SK-N-SH treated with all-trans-retinoic acid at 6 μM for 48 hours (cell line): ENCODE measurements around the gene TIPARP.

ENCODE experiments used
- ATAC-seq: fragments of 200-7000 bp; cut with Tn5 transposase; 3 replicates; pipeline ENCODE4 v1.9.1; 2020; ENCODE audit warnings: mild to moderate bottlenecking, moderate library complexity
- ARNTL ChIP-seq: fragments of 450-650 bp; formaldehyde crosslinking; IDR thresholded peaks from 2 replicates; pipeline ENCODE4 v1.5.0; 2020; ENCODE audit warnings: low read depth, mild to moderate bottlenecking, moderate library complexity, borderline replicate concordance
- CSDC2 ChIP-seq: fragments of 250-450 bp; sonication (Bioruptor Pico); IDR thresholded peaks from 2 replicates; pipeline ENCODE4 v1.5.0; 2020; ENCODE audit warnings: mild to moderate bottlenecking, moderate library complexity
- ESRRG ChIP-seq: fragments of 250-450 bp; sonication (Bioruptor Pico); IDR thresholded peaks from 2 replicates; pipeline ENCODE4 v1.6.1; 2021; ENCODE audit warnings: mild to moderate bottlenecking
- GLIS3 ChIP-seq: fragments of 250-450 bp; sonication (Bioruptor Pico); IDR thresholded peaks from 2 replicates; pipeline ENCODE4 v1.5.0; 2020; ENCODE audit warnings: mild to moderate bottlenecking, moderate library complexity
- ISL1 ChIP-seq: fragments of 250-450 bp; sonication (Bioruptor Pico); IDR thresholded peaks from 2 replicates; pipeline ENCODE4 v2.1.2; 2022; ENCODE audit warnings: mild to moderate bottlenecking, moderate library complexity
- OSR1 ChIP-seq: fragments of 250-450 bp; sonication (Bioruptor Pico); IDR thresholded peaks from 2 replicates; pipeline ENCODE4 v1.8.0; 2022; ENCODE audit warnings: moderate library complexity, mild to moderate bottlenecking, inconsistent platforms
- POU6F1 ChIP-seq: fragments of 250-450 bp; sonication (Bioruptor Pico); IDR thresholded peaks from 2 replicates; pipeline ENCODE4 v1.8.0; 2021; ENCODE audit warnings: low read depth, mild to moderate bottlenecking, moderate library complexity, borderline replicate concordance
- PPARA ChIP-seq: fragments of 250-450 bp; sonication (Bioruptor Pico); IDR thresholded peaks from 2 replicates; pipeline ENCODE4 v1.5.0; 2020; ENCODE audit warnings: mild to moderate bottlenecking, borderline replicate concordance
- RARB ChIP-seq: fragments of 250-450 bp; sonication (Bioruptor Pico); IDR thresholded peaks from 2 replicates; pipeline ENCODE4 v1.8.0; 2021; ENCODE audit warnings: mild to moderate bottlenecking, moderate library complexity
- SNAI2 ChIP-seq: fragments of 250-450 bp; sonication (Bioruptor Pico); IDR thresholded peaks from 2 replicates; pipeline ENCODE4 v1.5.0; 2020; ENCODE audit warnings: mild to moderate bottlenecking, moderate library complexity
- TCF4 ChIP-seq: fragments of 250-450 bp; sonication (Bioruptor Pico); IDR thresholded peaks from 2 replicates; pipeline ENCODE4 v1.8.0; 2021; ENCODE audit warnings: mild to moderate bottlenecking, moderate library complexity, borderline replicate concordance
- TOX ChIP-seq: fragments of 250-450 bp; sonication (Bioruptor Pico); IDR thresholded peaks from 2 replicates; pipeline ENCODE4 v1.8.0; 2021; ENCODE audit warnings: mild to moderate bottlenecking, moderate library complexity, borderline replicate concordance
- ZC3H10 ChIP-seq: fragments of 250-450 bp; sonication (Bioruptor Pico); IDR thresholded peaks from 2 replicates; pipeline ENCODE4 v1.5.1; 2021; ENCODE audit warnings: mild to moderate bottlenecking, moderate library complexity
- ZFP30 ChIP-seq: fragments of 450-650 bp; formaldehyde crosslinking; IDR thresholded peaks from 2 replicates; pipeline ENCODE4 v1.5.0; 2022; ENCODE audit warnings: mild to moderate bottlenecking, moderate library complexity
- ZNF565 ChIP-seq: fragments of 450-650 bp; formaldehyde crosslinking; conservative IDR thresholded peaks from 2 replicates; pipeline ENCODE4 v1.5.0; 2020; ENCODE audit warnings: low read depth, mild to moderate bottlenecking, moderate library complexity
- ZNF70 ChIP-seq: fragments of 450-650 bp; formaldehyde crosslinking; IDR thresholded peaks from 2 replicates; pipeline ENCODE4 v1.5.0; 2020; ENCODE audit warnings: mild to moderate bottlenecking, moderate library complexity
- ZNF8 ChIP-seq: fragments of 450-650 bp; formaldehyde crosslinking; IDR thresholded peaks from 2 replicates; pipeline ENCODE4 v1.5.0; 2020; ENCODE audit warnings: mild to moderate bottlenecking, moderate library complexity
- TF ChIP-seq, protein P1 (sequence below): fragments of 250-450 bp; sonication (Bioruptor Pico); IDR thresholded peaks from 2 replicates; pipeline ENCODE4 v1.5.1; 2020; ENCODE audit warnings: low read depth, mild to moderate bottlenecking, moderate library complexity
- TF ChIP-seq, protein P2 (sequence below): fragments of 250-450 bp; sonication (Bioruptor Pico); IDR thresholded peaks from 2 replicates; pipeline ENCODE4 v1.5.1; 2021; ENCODE audit warnings: mild to moderate bottlenecking, moderate library complexity
- TF ChIP-seq, protein P3 (sequence below): fragments of 250-450 bp; sonication (Bioruptor Pico); IDR thresholded peaks from 2 replicates; pipeline ENCODE4 v1.8.0; 2020; ENCODE audit warnings: mild to moderate bottlenecking, moderate library complexity, borderline replicate concordance

Gene TIPARP

DNA sequence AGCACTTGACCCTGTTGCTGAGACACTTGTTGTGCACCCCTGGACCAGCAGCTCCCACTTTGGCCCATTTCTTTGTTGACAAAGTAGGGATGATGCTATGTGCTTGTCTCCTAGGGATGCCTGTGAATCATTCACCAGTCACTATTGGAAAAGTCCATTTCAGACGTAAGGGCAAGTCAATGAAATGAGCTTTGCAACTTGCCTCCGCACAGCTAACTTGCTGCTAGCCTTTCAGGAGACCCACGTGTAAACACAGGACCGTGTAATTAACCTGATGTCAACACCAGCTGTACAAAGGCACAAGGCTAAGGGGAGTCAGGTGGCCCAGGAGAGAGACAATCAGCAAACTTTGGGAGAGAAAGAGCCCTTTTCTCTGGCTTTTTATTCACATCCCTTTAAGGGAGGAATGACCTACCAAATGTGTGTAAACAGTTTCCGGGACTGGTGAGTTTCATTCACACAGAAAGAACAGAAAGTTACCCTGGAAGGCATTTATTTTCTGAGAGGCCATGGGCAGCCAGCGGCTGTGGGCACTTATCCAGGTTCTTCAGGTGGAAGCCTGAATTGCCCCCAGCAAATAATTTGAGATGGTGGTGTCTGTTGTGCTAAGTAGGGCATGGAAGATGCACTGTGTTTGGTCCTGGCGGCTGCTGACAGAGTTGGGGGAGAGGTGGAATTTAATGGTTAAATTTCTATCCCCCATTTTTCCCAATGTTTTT lies 54.0 kb downstream of the TIPARP start:
- no peak for TF ChIP-seq ZC3H10 (CRISPR knock-in tag)
- TF ChIP-seq, protein P1, sequence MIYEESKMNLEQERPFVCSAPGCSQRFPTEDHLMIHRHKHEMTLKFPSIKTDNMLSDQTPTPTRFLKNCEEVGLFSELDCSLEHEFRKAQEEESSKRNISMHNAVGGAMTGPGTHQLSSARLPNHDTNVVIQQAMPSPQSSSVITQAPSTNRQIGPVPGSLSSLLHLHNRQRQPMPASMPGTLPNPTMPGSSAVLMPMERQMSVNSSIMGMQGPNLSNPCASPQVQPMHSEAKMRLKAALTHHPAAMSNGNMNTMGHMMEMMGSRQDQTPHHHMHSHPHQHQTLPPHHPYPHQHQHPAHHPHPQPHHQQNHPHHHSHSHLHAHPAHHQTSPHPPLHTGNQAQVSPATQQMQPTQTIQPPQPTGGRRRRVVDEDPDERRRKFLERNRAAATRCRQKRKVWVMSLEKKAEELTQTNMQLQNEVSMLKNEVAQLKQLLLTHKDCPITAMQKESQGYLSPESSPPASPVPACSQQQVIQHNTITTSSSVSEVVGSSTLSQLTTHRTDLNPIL (CRISPR knock-in tag) = no peak
- TF ChIP-seq ZFP30 (CRISPR knock-in tag) = no peak
- TF ChIP-seq RARB (CRISPR knock-in tag) = no peak
- TF ChIP-seq PPARA (CRISPR knock-in tag) = no peak
- no peak for TF ChIP-seq OSR1 (CRISPR knock-in tag)
- no peak for TF ChIP-seq SNAI2 (CRISPR knock-in tag)
- no peak for TF ChIP-seq ZNF565
- TF ChIP-seq TOX = no peak
- ATAC-seq = no peak

DNA sequence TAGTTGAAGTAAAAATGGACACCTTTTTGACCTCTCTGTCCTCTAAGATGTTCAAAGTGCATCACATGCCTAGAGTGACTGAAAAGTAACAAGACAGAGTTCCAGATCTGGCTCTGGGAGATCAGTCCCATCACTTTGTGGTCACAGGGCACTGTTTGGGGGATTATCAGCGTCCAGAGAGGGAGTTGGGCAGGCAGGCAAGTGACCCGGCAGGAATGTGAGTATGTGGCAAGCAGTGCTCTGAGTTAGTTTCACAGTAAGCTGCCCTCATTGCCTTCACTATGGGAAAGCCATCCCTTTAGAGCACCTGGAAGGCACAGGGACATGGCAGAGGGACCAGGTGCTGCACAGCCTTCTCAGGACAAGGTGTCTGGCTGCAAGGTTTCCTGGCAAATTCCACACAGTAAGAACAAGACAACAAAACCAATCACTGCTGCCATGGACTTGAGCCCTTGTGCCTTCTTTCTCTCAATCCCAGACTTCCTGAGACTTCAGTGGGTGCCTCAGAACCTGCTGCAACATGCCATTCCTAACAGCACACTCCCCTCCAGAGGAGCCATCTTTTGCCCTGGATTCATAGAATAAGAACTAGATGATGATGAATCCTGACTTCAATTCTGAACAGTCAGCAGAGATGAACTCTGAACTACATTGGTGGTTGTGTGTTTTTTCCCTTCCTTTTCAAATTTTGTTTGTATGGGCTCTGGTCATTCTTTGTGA lies 55.2 kb downstream of the TIPARP start:
- TF ChIP-seq TCF4 (CRISPR knock-in tag) (no peak), ZFP30 (CRISPR knock-in tag) (no peak), ZC3H10 (CRISPR knock-in tag) (no peak), POU6F1 (CRISPR knock-in tag) (no peak), SNAI2 (CRISPR knock-in tag) (no peak), ZNF565 (no peak), OSR1 (CRISPR knock-in tag) (no peak), ZNF70 (CRISPR knock-in tag) (no peak), ZNF8 (CRISPR knock-in tag) (no peak), GLIS3 (no peak)
- no peak for ATAC-seq

GRCh38 chr3:156731813-156732212 lies 57.4 kb downstream of the TIPARP start:
- no peak for TF ChIP-seq TOX
- TF ChIP-seq SNAI2 (CRISPR knock-in tag) = no peak
- TF ChIP-seq, protein P2, sequence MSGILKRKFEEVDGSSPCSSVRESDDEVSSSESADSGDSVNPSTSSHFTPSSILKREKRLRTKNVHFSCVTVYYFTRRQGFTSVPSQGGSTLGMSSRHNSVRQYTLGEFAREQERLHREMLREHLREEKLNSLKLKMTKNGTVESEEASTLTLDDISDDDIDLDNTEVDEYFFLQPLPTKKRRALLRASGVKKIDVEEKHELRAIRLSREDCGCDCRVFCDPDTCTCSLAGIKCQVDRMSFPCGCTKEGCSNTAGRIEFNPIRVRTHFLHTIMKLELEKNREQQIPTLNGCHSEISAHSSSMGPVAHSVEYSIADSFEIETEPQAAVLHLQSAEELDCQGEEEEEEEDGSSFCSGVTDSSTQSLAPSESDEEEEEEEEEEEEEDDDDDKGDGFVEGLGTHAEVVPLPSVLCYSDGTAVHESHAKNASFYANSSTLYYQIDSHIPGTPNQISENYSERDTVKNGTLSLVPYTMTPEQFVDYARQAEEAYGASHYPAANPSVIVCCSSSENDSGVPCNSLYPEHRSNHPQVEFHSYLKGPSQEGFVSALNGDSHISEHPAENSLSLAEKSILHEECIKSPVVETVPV (CRISPR knock-in tag) = no peak
- TF ChIP-seq ISL1 (CRISPR knock-in tag) = no peak
- TF ChIP-seq OSR1 (CRISPR knock-in tag) = no peak
- TF ChIP-seq ARNTL (CRISPR knock-in tag) = no peak
- TF ChIP-seq, protein P3, sequence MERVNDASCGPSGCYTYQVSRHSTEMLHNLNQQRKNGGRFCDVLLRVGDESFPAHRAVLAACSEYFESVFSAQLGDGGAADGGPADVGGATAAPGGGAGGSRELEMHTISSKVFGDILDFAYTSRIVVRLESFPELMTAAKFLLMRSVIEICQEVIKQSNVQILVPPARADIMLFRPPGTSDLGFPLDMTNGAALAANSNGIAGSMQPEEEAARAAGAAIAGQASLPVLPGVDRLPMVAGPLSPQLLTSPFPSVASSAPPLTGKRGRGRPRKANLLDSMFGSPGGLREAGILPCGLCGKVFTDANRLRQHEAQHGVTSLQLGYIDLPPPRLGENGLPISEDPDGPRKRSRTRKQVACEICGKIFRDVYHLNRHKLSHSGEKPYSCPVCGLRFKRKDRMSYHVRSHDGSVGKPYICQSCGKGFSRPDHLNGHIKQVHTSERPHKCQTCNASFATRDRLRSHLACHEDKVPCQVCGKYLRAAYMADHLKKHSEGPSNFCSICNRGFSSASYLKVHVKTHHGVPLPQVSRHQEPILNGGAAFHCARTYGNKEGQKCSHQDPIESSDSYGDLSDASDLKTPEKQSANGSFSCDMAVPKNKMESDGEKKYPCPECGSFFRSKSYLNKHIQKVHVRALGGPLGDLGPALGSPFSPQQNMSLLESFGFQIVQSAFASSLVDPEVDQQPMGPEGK (CRISPR knock-in tag) = no peak
- TF ChIP-seq PPARA (CRISPR knock-in tag) = no peak
- no peak for ATAC-seq

GRCh38 chr3:156732261-156732660 lies 57.9 kb downstream of the TIPARP start:
- no peak for ATAC-seq
- TF ChIP-seq TCF4 (CRISPR knock-in tag) (no peak), POU6F1 (CRISPR knock-in tag) (no peak), TOX (no peak), ESRRG (CRISPR knock-in tag) (no peak), GLIS3 (no peak), ARNTL (CRISPR knock-in tag) (no peak), ZFP30 (CRISPR knock-in tag) (no peak), CSDC2 (CRISPR knock-in tag) (no peak), ZNF565 (no peak), SNAI2 (CRISPR knock-in tag) (no peak), OSR1 (CRISPR knock-in tag) (no peak)
- TF ChIP-seq, protein P2 (CRISPR knock-in tag) = no peak
- TF ChIP-seq, all 23 proteins: peak for 0
